ENCODE results near the gene PRKCE. TPM values are rescaled to one million over a fixed set of nuclear protein-coding genes. Genes with fewer than 3 reads are reported as not detected.

PRKCE gene
- total RNA-seq, 1 donor from 2014 or later = 18.4 TPM

DNA sequence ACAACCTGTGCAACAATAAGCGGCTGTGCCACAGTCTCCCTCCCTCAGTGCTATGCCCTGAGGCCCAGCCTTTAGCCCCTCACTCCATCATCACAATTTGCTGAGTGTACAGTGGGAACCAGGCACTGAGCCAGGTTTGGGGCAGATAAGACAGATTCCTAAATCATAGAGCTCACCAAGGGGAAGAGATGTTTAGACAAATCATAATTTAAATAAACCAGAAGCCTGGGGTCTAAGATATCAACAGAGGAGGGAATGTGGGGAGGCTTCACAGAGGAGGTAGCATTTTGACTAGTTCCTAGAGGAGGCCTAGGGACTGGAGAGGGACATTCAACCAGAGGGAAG is 506.5 kb downstream of the PRKCE start:
- peaks cover 36% of the 10 kb centered on the region for H3K4me1 Mint-ChIP-seq
- no peaks in the 10 kb centered on the region for H3K27me3 Mint-ChIP-seq (ENCODE audit: low read depth)
- H3K27ac Mint-ChIP-seq = peak overlapping the region; percentile 6
- no peak for DNase-seq (ENCODE audit: low spot score in 2 of 2, unreplicated experiment in 2 of 2)
- H3K4me3 Mint-ChIP-seq = no peak overlapping the region
- TF ChIP-seq, protein P1, sequence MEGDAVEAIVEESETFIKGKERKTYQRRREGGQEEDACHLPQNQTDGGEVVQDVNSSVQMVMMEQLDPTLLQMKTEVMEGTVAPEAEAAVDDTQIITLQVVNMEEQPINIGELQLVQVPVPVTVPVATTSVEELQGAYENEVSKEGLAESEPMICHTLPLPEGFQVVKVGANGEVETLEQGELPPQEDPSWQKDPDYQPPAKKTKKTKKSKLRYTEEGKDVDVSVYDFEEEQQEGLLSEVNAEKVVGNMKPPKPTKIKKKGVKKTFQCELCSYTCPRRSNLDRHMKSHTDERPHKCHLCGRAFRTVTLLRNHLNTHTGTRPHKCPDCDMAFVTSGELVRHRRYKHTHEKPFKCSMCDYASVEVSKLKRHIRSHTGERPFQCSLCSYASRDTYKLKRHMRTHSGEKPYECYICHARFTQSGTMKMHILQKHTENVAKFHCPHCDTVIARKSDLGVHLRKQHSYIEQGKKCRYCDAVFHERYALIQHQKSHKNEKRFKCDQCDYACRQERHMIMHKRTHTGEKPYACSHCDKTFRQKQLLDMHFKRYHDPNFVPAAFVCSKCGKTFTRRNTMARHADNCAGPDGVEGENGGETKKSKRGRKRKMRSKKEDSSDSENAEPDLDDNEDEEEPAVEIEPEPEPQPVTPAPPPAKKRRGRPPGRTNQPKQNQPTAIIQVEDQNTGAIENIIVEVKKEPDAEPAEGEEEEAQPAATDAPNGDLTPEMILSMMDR (IDR thresholded peaks at IDR 0.05; ENCODE audit: unreplicated experiment) = no peak
- H3K9me3 Mint-ChIP-seq = no peaks in the 10 kb centered on the region
- peaks cover 2% of the 10 kb centered on the region for H3K36me3 Mint-ChIP-seq

DNA sequence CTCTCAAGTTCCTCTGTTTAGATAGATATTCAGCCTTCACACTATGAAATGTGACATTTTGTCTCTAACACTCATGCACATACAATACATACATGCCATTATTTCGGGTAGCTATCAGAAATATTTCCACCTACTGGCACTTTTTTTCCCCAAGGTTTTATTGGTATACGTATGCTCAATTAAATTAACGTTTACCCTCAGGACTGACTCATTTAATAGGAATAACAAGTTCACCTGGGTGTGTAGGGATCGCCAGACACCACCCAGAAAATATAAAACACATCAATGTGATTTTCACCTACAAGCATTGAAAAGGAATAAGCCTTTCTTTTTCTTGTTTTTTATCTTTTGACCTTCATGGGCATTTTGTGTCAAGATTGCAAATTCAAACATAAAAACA is 507.2 kb downstream of the PRKCE start:
- H3K27me3 Mint-ChIP-seq (ENCODE audit: low read depth) = no peaks in the 10 kb centered on the region
- no peak overlapping the region for H3K4me3 Mint-ChIP-seq
- peaks cover 36% of the 10 kb centered on the region for H3K4me1 Mint-ChIP-seq
- TF ChIP-seq, protein P1 (IDR thresholded peaks at IDR 0.05; ENCODE audit: unreplicated experiment) = no peak
- DNase-seq (ENCODE audit: low spot score in 2 of 2, unreplicated experiment in 2 of 2) = no peak
- H3K9me3 Mint-ChIP-seq = no peaks in the 10 kb centered on the region
- H3K27ac Mint-ChIP-seq = no peak overlapping the region
- no peaks in the 10 kb centered on the region for H3K36me3 Mint-ChIP-seq

DNA sequence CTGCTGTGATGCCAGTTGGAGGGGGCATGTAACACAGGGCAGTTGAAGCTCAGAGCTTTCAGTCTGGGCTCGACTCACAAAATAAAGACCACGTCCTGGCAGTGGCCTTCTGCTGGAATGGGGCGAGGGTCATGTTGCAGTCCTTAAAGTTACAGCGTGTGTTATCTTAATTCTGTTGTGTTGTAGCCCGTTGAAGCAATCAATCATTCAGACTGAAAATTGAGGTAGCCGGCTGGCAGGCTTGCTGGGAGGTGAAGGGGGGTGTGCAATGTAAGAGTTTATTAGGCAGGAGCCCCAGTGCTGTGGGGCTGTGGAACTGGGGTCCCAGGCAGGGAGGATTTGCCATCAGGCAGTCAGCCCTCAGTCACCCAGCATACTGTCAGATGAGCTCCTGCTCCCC is 508.9 kb downstream of the PRKCE start:
- no peak overlapping the region for H3K4me3 Mint-ChIP-seq
- no peaks in the 10 kb centered on the region for H3K36me3 Mint-ChIP-seq
- H3K27ac Mint-ChIP-seq = no peak overlapping the region
- no peaks in the 10 kb centered on the region for H3K9me3 Mint-ChIP-seq
- DNase-seq (ENCODE audit: low spot score in 2 of 2, unreplicated experiment in 2 of 2) = no peak
- H3K4me1 Mint-ChIP-seq = peaks cover 51% of the 10 kb centered on the region
- H3K27me3 Mint-ChIP-seq (ENCODE audit: low read depth) = no peaks in the 10 kb centered on the region
- TF ChIP-seq, protein P1 (IDR thresholded peaks at IDR 0.05; ENCODE audit: unreplicated experiment) = no peak

DNA sequence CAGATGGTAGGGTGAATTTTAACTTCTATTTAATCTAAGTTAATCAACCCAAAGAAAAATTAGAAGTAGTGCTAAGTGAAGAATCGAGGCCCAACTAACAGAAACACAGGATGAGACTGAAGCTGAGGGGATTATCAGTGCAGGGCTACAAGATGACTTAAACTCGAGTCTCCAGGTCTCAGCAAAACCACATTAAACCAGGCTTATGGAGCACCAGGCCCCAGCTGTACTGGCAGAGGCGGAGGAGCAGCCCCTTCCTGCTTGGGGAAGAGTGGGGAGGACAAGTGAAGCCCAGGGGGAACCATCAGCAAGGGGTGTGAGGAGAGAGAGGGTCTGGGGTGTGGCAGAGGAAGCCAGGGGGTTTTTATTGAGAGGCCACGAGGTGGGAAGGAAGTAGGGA is 509.8 kb downstream of the PRKCE start:
- no peak for DNase-seq (ENCODE audit: low spot score in 2 of 2, unreplicated experiment in 2 of 2)
- Mint-ChIP-seq H3K4me1 (peaks cover 50% of the 10 kb centered on the region), H3K27me3 (ENCODE audit: low read depth) (no peaks in the 10 kb centered on the region), H3K27ac (peak overlapping the region; percentile 28), H3K4me3 (no peak overlapping the region), H3K36me3 (no peaks in the 10 kb centered on the region), H3K9me3 (no peaks in the 10 kb centered on the region)
- TF ChIP-seq, protein P1 (IDR thresholded peaks at IDR 0.05; ENCODE audit: unreplicated experiment) = no peak

DNA sequence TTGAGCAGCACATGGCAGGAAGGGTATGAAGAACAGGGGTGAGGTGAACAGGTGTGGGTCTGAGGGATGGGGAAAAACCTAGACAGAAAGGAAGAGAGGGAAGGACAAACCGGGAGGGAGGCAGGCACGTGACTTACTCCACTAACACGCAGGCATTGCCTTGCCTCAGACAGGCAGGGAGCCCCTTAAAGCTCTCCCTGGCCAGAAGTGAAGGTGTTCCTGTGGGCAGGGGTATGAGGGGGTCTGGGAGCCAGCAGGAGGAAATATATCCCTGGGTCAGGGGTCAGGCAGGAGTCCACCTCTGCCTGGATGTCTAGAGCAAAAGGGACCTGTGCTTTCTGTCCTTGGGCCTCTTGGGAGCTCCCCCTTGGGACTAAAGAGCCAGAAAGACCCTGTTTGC is 510.4 kb downstream of the PRKCE start:
- no peak for DNase-seq (ENCODE audit: low spot score in 2 of 2, unreplicated experiment in 2 of 2)
- TF ChIP-seq, protein P1 (IDR thresholded peaks at IDR 0.05; ENCODE audit: unreplicated experiment) = no peak
- H3K27me3 Mint-ChIP-seq (ENCODE audit: low read depth) = no peaks in the 10 kb centered on the region
- H3K36me3 Mint-ChIP-seq = no peaks in the 10 kb centered on the region
- no peak overlapping the region for H3K4me3 Mint-ChIP-seq
- H3K9me3 Mint-ChIP-seq = no peaks in the 10 kb centered on the region
- H3K27ac Mint-ChIP-seq = no peak overlapping the region
- peaks cover 46% of the 10 kb centered on the region for H3K4me1 Mint-ChIP-seq

Measured in mesothelial cell of epicardium (in vitro differentiated cells).